HG02763 (cell line): ENCODE measurements around the gene CTCF.
A peak's percentile ranks its signal among the peaks of the same experiment; 100 is the strongest.

Experiments used
- ATAC-seq: cut with Tn5 transposase; IDR thresholded peaks from one replicate; pipeline ENCODE4 v1.9.1; 2021; ENCODE audit warnings: mild to moderate bottlenecking, moderate library complexity; ENCODE audit not compliant: unreplicated experiment

The CTCF gene

DNA sequence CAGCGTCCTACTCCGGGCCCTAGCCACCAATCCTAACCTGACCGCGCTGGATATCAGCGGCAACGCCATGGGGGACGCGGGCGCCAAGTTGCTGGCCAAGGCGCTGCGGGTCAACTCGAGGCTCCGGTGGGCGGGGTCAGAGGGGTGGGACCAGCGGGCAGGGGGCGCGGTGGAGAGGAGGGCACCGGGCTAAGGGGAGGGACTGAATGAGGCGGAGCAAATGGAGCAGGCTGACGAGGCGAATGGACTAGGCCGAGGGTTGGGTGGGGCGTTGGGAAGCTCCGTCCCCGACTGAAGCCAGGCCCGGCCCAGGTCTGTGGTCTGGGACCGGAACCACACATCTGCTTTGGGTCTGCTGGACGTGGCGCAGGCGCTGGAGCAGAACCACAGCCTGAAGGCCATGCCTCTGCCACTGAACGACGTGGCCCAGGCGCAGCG lies 87.2 kb downstream of the CTCF start:
- no peak for ATAC-seq

GRCh38 chr16:67650023-67650422 lies 87.7 kb downstream of the CTCF start:
- no peak for ATAC-seq

- no peak for ATAC-seq
These were observed 88.7 kb downstream of the CTCF start for GRCh38 chr16:67651039-67651438.

- ATAC-seq, result no peak
These were observed 89.5 kb downstream of the CTCF start for GRCh38 chr16:67651847-67652246.

DNA sequence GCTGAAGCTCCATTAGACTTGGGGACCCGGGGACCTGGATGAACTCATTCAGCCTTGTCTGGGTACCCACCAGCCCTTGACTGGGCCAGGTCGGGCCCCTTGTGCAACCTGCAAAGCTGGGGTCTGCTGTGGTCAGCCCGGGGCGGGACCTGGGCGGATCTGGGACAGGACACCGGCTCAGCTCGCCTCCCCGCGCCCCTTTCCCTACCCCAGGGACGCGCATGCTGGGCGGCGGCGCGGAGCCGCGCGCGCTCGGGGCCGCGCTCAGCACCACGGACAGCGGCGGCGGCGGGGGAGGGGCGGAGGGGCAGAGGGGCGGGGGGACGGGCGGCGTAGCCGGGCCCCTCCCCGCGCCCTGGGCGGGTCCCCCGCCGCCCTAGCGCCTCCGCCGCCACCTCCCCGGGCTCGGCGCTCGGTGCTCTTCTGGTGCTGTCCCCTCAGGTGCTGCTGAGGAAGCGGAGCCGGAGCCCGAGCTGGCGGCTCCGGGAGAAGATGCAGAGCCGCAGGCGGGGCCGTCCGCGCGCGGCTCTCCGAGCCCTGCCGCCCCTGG lies 90.3 kb downstream of the CTCF start:
- ATAC-seq, result no peak

DNA sequence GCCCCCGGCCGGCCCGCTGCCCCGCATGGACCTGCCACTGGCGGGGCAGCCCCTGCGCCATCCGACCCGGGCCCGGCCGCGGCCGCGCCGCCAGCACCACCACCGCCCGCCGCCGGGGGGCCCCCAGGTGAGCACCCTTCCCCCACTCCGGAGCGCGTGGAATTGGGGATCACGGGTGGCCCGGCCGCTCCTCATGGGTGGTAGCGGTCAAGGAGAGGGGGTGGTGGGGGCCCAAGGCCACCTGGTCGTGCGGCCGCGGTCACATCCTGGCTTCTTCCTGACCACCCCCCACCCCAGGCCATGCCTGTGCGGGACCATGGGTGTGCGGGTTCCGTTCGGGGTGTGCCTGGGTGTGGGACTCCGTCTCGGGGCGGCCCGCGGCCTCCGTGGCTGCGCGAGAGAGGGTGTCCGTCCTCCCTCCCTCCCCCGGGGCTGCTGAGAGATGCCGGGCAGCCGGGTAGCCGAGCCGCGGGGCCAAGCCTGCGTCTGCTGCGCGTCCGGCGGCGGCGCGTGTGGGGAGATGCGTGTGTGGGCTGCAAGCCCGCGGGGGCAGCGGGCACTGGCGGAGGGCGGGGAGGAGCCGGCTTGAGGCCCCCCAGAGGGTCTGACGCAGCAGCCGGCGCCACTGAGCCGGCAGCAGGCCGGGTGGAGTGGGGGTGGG lies 90.9 kb downstream of the CTCF start:
- ATAC-seq, result no peak

- no peak for ATAC-seq
These were observed 91.6 kb downstream of the CTCF start for GRCh38 chr16:67653789-67654402.

- ATAC-seq, result no peak
These were observed 92.1 kb downstream of the CTCF start for GRCh38 chr16:67654403-67654911.

- no peak for ATAC-seq
These were observed 93.0 kb downstream of the CTCF start for GRCh38 chr16:67655363-67655762.

DNA sequence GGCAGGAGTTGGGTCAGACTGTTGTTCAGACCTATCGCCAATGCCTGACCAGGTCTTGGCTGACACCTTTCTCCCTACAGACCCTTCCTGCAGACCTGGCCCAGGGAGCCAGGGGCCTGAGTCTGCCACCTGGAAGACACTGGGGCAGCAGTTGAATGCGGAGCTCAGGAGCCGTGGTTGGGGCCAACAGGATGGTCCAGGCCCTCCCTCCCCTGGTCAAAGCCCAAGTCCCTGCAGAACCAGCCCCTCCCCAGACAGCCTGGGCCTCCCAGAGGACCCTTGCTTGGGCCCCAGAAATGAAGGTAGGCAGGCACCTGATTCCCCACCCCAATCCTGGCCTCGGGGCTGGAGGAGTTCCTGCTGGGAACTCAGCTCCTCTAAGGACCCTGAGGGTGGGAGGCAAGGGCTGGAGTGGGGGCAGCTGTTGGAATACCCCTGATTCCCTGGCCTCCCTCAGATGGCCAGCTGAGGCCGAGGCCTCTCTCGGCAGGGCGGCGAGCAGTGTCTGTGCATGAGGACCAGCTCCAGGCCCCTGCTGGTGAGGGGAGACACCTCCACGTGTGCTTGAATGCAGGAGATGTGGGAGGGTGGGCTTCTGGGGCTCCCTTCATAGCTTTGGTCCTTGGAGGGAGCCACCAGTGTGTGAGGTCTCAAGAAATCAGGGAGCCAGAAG lies 94.2 kb downstream of the CTCF start:
- ATAC-seq, result no peak

DNA sequence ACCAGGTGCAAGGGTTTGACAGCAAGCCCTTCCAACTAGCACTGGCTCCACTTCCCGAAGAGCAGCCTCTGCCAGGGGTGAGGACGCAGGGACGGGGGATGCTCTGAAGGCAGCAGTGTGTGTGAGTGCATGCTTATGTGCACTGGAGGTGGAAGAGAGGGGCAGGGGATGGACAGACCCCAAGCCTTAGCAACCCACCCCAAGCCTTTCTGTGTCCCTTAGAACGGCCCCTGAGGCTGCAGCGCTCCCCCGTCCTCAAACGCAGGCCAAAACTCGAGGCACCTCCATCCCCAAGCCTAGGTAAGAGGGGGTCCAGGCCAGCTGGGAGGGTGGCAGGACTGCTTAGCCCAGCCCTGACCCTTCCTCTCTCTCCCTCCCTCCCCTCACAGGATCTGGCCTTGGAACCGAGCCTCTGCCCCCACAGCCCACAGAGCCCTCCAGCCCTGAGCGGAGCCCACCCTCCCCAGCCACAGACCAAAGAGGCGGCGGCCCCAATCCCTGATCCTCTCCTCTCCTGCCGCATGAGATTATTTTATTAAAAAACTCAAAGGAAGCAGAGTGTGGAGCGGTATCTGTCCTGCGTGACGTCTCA lies 94.8 kb downstream of the CTCF start:
- no peak for ATAC-seq

DNA sequence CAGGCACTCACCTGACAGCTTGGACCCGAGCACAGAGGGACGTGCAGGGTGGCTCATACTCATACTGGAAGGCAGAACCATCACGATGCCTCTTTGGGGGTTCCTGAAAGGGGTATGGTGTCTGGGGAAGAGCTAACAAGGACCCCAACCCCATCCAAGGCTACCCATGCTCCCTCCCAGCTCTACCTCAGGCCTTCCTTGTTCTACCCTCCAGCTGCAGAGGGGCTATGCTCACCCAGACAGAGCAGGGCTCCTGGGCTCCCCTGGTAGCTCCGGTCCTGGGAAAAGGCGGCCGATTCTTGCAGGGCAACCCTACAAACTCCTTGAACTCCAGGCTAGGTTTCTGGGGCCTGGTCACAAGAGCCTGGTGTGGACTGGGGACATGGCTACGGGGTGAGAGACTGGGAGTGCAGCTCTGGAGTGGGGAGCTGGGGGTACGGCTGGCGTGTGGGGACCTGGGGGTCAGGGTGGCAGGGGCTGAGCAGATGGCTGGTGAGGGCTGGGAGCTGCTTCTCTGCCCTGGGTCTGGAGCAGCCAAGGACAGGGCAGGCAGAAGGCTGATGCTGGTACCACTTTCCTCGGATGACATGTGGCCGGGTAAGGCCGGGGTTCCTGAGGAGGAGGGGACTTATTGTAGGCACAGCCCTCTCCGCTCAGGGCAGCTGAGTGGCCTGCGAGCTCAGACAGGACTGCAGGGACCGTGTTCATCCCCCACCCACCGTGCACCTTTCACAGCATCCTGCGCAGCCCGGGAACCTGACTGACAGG lies 95.6 kb downstream of the CTCF start:
- no peak for ATAC-seq

DNA sequence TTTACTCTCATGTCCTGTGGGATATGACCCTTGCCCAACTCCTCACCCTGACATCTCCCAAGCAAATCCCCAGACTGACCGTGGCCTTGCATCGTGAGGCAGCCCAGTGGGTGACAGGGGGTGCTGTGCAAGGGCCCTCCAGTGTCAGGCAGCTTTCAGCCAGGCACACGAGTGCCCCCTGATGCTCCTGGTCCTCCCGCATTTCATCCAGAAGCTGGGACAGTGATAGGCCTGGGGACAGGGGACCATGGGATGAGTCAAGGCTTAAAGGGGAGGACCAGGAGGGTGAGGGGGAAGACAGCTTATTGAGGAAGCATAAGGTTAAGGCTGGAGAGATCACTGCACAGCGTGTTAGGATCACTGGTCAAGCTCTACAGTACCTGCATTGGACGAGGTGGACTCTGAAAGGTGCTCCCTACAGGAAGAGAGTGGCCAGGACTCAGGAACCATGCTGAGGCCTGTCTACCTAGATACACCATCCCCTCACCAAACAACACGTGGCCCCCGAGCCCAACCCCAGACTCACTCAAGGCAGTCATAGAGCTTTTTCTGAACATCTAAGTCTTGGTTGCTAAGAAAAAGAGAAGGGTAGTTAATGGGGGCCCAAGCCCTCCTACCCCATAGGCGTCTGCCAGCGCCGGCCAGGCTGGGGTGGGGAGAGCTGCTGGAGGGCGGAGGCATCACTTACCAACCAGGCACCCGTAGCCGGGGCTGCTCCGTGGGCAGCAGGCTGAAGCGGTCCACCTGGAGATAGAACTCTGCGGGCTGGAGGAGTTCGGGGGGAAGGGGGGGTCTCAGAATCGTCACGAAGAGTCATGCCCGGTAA lies 96.7 kb downstream of the CTCF start:
- ATAC-seq, result no peak

DNA sequence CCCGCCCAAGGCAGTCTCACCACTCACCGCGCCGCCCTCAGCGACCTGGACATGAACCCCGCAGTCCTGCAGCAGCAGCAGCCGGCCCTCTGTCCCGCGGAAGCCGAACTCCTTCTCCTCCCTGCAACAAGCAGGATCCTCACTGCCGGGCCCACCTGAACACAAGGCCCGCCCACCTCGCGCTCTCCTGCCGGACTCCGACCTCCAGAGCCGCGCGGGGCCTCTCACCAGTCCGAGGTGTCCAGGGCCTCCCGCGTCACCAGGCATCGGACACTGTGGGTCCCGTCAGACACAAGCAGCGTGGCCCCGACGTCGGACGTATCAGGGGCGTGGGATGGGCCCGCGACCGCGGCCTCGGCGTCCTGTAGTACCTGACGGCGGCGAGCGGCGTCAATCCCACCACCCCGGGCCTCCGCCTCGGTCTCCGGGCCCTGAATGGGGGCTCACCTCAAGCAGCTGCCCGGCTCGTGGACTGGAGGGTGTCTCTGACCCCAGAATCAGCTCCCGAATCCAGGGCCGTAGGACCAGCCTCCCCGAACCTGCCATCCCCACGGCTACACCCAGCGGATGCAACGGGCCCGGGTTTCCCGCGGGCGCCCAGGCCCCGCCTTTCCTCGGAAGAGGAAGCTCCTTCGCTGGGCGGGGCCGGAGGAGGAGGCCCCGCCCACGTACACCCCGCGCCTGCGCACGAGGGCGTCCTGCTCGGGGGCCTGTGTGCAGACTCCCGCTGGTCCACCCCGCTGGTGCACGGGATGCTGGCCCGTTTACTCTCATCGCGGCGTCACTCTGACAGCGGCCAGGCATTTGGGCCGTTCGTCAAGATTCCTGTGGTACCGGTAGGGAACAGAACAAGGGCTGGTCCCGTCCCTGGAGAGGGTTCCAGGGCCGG lies 97.6 kb downstream of the CTCF start, which contains the start of gene ACD:
TSS of gene ACD (minus strand) at position 586 of the 889 bp plus-strand sequence. CDS start at position 546, 40 bp downstream.
- ATAC-seq, result peak; percentile 52

DNA sequence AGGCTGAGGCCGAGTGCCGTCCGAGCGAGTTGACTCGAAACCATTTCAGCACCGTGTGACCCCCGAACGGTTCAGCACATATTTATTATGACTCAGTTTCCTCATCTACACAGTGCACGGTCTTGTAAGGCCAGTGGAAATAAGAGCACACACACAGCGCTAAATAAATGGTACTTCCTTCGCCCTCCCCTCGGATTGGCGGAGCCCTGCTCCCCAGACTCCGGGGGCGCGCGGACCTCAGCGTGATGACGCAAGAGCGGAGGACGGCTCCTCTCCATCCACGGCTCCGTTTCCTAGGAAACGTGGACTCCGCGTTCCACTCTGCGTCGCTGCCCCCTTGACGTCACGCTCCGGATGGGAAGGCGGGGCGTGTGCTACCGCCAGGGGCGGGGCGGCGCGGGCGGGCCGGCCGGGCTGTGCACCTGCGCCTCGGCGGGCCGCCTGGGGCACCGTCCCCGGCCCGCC lies 98.3 kb downstream of the CTCF start, which contains the start of gene PARD6A:
TSS of gene PARD6A (plus strand) at position 397 of the 465 bp plus-strand sequence. CDS start 79 bp downstream, outside the sequence.
- peak; percentile 82 for ATAC-seq

GRCh38 chr16:67661101-67661761 lies 98.9 kb downstream of the CTCF start:
- no peak for ATAC-seq

GRCh38 chr16:67661886-67662652 lies 99.7 kb downstream of the CTCF start:
- no peak for ATAC-seq
